Limb (tissue), 2 donors: Measurements from ENCODE around the gene HOXA1.

Source experiments
- DNase-seq, 2 donors: peaks; one replicate each; pipeline ENCODE4 v3.0.0-alpha.2; 2016; ENCODE audit errors: extremely low spot score in 2 of 2

The HOXA1 gene

GRCh38 chr7:27132214-27132613, 36.4 kb upstream of the HOXA1 start:
- no peak for DNase-seq

DNA sequence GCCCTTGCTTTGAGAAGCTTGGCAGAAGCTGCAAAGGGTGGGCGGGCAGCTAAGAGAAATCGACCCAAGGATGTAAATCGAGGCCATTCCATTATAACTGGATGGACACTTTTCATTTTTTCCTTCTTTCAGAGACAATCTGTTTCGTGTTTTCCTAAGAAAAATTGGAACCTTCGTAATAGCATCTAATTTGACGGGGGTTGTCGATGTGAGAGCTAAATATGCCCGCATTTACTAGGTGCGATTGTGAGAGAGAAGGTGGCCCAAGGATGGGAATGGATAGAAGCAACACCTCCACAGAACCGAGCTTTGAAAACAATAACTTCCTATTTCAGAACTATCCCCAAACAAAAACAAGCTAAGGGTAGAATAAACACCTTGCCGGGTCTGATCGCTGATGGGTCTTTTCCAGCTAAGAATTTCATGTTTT, 35.6 kb upstream of the HOXA1 start:
- no peak for DNase-seq

- DNase-seq, result peak; percentile 92 to 96
Measured at GRCh38 chr7:27130540-27131389, 35.0 kb upstream of the HOXA1 start, which contains the start of gene HOXA4. Gene HOXA4 (minus strand): TSS chr7:27130757. CDS start chr7:27130733, 24 bp downstream.

- peak in 1 of 2 donors; percentile 72 for DNase-seq
Measured at GRCh38 chr7:27129729-27130539, 34.1 kb upstream of the HOXA1 start.

DNA sequence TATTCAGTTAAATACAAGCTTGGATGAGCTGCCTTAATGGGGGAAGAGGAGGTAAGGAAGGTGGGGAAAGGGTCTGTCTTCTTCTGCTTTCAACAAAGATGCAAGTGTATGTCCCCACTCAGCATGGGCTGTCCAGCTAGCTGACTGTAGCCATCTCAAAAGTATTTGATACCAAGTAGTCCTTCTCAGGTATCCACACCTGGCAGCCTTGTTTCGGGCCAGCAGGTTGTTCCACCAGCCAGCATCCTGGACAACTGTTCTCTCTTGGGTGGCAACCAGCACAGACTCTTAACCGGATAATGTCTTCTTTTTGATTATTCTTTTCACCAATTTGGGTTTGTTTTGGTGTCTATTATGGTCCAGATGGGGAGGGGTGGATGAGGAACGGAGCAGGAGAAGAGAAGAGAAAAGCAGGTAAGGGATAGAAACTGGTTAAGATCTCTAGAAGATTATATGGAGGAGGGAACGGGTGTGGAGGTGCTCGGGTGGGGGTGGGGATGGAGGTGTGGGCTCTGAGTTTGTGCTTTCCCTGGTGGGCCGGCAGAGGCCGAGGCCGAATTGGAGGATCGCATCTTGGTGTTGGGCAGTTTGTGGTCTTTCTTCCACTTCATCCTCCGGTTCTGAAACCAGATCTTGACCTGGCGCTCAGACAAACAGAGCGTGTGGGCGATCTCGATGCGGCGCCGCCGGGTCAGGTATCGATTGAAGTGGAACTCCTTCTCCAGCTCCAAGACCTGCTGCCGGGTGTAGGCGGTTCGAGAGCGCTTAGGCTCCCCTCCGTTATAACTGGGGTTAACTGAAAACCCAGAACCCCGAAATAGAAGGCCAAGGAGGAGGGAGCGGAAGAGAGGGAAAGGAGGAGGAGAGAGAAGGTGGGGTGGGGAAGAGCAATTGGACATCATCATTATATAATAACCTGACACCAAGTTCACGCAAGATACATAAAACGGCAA, 33.3 kb upstream of the HOXA1 start:
- DNase-seq, result peak in 1 of 2 donors; percentile 43

- DNase-seq, result peak; percentile 57 to 90
Measured at GRCh38 chr7:27128034-27128433, 32.2 kb upstream of the HOXA1 start.

DNA sequence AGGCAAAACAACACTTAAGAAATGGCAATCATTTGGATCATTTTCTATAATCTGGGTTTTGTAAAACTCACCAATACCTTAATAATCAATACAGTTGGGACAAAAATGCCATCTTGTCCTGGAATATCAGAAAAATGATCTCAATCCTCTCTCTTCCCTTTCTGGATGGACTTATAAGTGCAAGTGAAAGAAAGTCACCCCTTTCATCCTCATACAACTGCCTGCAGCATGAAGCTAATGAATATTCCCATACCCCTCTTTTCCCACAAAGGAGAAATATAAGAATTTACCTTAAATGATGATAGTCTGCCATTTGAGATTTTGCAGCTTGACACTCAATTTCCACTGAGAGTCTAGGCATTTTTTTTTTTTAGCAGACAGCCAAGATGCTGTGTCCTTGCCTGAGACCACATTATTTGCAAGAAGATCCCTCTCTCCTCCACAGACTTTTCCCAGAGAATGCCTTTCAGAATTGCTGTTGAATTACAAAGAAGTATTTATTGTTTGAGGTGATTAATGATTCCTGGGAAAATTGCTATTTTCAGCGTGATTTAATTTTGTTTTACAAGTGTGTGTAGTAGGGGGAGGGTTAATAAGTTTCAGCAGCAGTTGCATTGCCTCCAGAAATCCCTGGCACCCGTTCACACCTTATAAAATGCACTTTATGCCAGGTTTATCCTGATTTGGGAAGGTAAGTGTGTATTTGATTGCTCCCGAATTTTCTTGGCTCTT, 31.0 kb upstream of the HOXA1 start:
- DNase-seq, result no peak

GRCh38 chr7:27125986-27126394, 30.2 kb upstream of the HOXA1 start:
- peak in 1 of 2 donors; percentile 14 for DNase-seq

DNA sequence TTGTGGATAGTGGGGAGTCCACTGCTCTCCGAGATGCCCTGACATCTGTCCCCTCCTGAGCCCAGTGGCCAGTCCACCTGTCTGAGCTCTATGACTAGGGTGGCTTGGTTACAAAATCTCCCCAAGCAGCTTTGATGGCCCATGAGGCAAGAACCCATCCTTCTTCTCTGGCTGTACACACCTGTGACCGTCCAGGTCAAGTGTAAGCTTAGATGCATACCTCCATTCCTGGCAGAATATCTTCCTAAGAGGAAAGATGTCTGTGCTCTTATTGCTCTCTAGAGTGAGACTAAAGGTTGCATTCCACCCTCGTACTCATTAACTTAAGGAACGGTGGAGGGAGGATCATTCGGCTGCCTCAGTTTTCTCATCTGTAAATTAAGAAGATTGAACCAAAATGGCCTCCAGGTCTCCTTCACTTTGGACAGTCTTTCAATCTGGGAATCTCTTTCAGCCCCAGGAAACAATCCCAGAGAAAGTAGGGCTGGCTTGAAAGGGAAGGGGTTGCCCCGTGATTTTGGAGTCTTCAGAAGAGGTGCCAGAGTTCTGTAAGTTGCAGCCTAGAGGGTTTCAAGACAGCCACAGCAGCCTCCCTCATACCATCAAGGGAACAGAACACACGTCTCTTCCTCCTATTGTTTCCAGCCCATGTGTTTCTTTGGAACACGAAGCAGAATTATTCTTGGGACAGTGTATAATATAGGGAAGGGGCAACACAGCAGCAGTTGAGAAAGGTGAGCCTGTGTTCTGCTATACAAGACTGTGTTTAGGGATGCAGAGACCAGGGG, 29.3 kb upstream of the HOXA1 start:
- DNase-seq, result peak in 1 of 2 donors; percentile 31

- DNase-seq, result peak in 1 of 2 donors; percentile 73
Measured at GRCh38 chr7:27124096-27124901, 28.5 kb upstream of the HOXA1 start.

DNA sequence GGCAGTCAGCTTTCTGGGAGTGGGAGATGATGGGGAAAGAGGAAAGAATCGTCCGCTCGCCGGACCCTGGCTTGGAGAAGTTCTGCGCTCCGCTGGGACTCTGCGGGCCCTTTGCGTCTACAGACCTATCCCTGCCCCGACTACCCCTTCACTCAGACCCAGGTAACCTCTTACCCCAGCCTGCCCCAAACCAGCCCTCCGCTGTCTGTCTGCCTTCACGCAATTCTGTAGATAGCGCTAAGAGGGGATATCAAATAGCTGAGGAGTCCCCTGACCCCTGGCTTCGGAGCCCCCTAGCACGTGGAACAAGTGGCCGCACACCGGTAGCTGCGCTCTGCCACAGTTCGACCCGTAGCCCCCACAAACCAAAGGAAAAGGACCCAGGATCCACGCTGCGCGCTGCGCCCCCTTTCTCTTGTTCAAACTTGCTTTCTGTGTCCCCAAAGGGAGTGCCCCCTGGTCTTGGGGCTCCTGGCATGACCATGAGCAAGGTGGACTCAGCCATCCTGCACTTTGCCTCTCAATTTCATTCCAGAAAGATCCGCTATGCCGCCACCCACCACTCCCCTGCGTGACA, 27.8 kb upstream of the HOXA1 start:
- peak in 1 of 2 donors; percentile 57 for DNase-seq

DNA sequence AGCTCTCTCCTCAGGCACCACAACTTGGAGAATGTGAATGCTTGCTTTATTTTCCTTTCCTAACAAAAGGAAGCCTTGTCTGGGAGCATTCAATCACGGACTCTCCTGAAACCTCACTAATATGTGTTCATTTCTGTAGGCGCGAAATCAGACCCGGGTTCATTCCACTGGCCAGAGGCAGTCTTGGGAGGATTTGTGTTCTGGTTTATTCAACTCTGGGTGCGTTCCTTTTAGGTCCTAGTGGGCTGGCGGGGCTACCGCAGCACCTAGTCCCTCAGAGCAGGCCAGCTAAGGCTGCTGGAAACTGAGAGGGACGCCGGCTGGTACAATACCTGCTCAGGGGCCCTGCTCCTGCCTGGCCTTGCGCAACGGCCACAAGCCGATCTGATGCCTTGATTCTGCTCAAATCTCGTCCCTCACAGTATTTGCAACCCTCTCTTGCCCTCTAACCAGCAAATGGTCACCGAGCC, 27.2 kb upstream of the HOXA1 start:
- peak in 1 of 2 donors; percentile 71 for DNase-seq

- DNase-seq, result peak in 1 of 2 donors; percentile 63
Measured at GRCh38 chr7:27122077-27122910, 26.5 kb upstream of the HOXA1 start.

GRCh38 chr7:27121684-27122076, 25.9 kb upstream of the HOXA1 start:
- DNase-seq, result no peak

DNA sequence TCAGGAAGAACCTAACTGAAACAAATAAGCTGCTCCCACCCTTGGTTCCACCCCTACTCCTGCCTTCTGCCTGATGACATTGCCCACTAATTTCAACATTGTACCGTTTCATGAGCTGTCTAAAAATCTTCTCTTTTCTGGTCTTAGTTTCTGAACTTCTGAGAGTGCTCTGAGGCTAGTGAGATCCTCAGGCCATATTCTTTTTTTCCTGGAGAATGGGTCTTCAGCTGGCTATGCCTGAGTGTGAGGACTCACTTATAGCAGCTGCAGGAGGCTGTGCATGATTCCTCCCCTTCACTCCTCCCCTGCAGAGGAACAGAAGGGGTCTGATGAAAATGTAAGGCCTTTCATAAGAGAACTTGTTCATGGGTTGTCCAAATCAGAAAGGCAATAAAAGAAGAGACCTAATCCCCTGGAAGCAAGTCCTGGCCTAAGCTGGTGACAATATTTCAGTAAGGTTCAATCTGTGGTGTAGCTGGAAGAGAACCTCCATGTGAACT, 23.7 kb upstream of the HOXA1 start:
- peak in 1 of 2 donors; percentile 16 for DNase-seq

DNA sequence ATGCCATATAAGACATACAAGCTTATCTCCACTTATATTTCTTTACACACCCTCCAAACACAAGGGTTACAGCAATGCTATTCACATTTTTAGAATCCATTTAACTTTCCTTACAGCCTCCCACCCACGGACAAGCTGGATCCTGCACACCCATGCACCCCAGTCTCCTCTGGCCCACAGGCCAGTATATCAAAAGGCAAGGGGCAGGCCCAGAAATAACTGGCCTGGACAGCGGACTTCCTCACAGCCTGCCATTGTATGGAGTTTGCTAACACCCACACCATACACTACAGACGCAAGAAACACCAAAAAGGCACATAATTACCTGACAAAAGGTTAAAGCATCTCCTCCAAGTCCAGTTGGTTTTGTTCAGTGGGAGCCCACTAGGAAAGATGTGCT, 22.8 kb upstream of the HOXA1 start:
- peak in 1 of 2 donors; percentile 38 for DNase-seq

DNA sequence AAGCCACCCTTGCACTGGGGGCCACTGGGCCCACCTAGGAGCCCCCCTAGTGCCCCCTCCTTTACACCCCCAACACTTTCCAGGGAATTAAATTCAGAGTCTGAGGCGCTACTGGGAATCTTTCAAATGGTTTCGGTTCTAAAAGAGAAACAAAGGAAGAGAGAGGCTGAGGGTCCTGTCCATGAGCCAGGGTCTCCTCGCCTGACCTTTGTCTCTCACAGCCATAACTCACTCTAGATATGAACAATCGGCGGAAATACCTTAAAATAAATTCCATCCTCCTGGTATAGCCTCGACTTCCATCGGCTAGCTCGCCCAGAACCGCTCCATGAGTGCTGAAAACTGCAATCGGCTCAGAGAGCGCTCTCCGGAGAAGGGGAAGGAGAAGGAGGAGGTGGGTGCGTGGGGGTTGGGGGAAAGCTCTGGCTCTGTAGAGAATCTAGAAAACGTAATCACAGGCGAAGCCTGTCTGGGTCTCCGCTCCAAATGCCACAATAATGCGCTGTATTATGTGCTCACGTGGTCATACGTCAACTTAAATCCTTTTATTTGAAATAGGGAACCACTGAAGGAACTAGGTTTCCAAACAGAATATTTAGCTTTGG, 22.2 kb upstream of the HOXA1 start:
- peak in 1 of 2 donors; percentile 55 for DNase-seq
